ENCODE data around the gene GASK1A.
"Not testable (repeated sequence)": the region's sequence is repeated elsewhere in the genome, so short reads cannot be mapped to it uniquely, and the experiment has no call there.

Gene GASK1A

DNA sequence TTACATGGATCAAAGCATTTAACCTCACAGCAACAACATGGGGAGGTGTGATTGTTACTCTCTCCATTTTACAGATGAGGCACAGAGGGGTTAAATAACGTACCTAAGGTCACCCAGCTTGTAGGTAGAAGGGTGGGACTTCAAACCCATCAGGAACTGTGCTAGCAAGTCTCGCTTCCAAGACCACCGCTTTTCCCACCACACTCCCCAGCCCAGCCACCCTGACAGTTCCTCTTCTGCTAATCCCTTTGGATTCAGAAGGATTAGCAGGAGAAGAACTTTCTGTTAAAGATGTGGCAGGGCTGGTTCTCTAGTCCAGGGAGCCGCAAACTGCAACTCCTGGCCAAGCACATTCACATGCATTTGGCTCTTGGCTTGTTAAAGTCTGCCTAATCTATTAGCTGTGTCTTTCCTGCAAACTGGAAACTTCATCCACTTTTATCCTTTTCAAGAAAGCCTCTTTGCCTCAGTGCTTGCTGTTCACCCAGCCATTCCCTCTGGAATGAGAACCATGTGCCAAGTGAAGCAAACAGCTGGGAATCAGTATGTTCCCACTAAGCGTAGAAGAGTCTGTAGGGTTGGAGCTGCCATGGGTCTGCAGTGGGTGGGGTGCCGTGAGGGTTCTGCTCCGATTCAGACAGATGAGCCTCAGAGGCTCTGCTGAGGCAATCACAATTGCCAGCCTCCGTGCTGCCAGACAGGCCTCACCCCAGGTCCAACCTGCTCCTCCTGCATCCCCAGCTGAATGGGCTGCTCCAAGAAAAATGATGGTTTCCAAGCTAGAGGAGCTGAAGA is 82.2 kb downstream of the GASK1A start:
- no peak for DNase-seq (ENCODE audit: low read depth, low spot score)

DNA sequence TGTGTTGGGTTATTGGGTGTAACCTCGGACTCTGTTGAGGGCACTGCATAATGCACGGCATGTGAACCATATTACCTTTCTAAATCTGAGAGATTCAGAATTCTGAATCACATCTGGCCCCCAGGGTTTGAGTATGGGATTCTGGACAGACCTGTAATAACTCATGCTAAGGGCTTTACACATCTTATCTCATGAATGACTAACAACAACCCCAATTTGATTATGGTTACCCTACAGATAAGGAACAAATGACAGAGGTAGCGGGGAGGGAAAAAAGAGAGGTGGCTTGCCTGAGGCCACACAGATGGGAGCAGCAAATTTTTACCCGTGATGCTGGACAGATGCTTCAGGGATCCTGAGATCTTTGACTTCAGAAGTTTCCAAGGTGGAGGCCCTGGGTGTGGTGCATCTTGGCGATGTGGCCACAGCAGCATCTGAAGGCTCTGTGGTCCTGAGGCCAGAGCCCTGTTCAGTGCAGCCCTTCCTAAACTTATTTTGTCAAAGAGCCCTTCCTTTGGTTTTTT is 83.0 kb downstream of the GASK1A start:
- DNase-seq (ENCODE audit: low read depth, low spot score) = no peak

DNA sequence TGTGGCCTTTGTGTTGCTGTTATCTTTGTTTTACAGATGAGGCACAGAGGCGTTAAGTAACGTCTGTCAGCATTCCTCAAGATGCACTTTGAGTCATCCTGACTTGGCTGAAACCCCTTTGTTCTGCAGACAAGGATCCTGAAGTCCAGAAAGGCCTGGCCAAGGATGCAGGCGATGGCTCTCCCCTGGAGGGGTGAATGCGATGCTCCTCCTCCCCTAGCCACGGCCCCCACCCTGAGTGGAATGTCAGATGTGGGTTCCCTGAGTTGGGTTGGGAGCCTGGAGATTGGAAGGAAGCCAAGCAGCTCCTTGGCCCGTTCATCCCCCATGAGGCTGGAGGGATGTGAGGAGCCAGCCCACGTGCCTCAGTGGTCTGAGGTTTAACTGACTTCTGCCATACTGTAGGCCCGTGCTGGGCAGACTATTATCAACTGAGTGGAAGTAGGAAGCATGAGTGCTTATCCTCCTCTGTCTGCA is 83.5 kb downstream of the GASK1A start:
- no peak for DNase-seq (ENCODE audit: low read depth, low spot score)

DNA sequence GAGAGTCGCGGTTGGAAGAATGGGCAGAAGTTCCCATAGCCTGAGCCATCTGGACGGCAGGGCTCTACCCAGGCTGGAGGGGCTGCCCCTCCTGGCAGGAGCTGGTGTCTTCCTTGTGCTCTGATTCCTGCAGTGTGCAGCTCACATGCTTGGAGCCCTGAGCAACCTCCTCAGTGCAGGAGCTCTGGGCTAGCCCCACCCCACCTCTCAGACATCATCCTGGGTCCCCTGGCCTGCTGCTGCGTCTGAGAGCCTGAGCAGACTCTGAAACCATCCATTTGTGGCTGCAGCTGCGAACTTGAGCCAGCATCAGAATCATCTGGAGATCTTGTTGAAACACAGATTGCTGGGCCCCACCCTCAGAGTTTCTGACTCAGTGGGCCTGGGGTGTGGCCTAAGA is 84.0 kb downstream of the GASK1A start:
- DNase-seq (ENCODE audit: low read depth, low spot score) = no peak

DNA sequence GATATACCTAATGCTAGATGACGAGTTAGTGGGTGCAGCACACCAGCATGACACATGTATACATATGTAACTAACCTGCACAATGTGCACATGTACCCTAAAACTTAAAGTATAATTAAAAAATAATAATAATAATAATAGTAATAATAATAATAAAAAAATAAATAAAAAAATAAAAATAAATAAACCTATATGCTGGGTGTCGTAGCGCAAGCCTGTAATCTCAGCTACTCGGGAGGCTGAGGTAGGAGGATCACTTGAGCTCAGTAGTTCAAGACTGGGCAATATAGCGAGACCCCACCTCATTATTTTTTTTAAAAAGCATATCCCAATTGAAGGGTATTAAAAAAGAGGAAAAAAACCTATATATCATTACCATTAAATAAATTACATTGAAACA is 91.6 kb downstream of the GASK1A start:
- not testable (repeated sequence) for DNase-seq (ENCODE audit: low read depth, low spot score)

DNA sequence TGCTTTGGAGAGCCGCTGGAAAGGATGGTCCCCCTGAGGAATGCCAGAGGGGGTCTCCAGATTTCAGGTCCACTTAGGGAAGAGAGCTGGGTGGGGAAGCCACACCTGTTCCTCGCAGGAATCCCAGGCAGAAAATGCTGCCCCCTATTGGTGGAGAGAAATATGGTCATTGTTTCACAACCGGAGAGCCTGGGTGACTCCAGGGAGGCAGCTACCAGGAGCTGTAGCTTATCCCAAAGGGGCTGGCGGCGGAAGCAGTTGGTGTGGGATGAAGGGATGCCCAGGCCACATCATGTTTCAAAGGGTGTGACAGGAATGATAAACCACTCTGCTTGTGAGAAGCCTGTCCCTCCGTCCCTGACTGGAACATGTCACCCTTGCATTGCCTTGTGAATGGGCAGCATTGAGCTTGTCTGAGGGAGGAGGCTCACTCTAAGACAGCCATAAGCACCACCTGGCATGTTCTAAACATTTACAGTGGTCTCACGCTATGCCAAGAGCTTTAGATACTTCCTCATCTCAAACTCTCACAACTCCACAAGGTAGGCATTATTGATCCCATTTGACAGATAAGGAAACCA is 92.3 kb downstream of the GASK1A start:
- DNase-seq (ENCODE audit: low read depth, low spot score) = no peak

DNA sequence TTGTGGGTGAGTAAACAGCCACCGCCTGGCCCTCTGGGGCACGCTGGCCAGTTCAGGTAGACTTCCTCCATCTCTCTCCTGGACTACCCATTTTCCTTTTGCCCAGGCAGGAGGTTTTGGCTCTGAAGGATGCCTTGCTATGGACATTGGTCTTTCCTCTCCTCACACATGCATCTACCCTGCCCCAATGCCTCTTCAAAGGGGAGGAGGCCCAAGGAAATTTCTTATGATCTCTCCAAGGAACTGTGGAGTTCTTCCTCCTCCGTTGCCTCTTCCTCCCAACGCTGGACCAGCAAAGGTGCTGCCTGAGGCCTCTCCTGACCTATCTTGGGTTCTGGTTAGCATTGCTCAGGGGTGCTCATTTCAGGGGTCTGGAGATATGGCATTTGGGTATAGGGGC is 93.2 kb downstream of the GASK1A start:
- DNase-seq (ENCODE audit: low read depth, low spot score) = no peak

DNA sequence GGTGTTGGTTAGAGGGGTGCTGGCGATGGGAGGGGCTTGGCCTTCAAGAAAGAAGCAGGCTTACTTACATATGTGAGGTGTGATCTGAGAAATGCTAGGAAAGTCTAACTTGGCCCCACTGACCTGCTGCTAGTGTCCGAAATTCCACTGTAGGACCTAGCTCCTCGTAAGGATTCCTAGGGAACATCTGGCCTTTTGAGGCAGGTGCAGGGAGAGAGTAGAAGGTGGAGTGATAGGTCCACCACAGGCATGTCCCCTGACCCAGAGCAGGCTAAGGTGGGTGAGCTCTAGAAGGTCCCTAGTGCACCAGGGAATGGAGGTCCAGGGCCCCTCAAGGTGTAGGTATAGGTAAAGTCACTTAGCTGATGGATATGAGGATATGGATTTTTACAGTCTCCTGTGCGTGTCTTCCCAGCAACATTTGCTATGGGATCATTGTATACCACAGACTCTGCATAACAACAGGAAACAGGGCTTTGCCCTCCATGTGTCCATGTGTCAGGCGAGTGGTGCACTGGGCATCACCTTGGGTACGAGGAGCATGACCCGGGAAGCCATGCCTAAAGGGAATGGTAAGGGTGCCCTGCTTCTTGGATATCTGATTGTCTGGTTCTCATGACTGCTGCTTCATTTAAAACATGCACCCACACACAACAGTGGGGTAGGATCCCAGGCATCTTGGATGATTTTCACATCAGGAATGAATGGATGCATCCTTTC is 94.2 kb downstream of the GASK1A start:
- DNase-seq (ENCODE audit: low read depth, low spot score) = no peak

DNA sequence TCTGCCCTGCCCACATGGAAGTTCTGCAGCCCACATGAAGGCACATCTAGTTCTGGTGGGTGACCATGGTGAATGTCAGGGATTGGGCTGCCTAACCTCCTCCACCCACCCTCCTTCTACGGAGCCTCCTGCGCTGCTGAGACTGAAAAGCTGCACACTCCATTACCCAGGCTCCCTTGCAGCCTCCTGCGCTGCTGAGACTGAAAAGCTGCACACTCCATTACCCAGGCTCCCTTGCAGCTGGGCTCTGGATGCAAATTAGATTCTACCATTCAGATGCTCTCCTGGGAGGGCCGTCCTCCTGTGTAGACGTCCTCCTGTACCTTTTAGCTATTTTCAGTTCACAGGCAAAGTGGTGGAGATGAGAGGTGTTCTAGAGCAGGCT is 94.7 kb downstream of the GASK1A start:
- DNase-seq (ENCODE audit: low read depth, low spot score) = no peak

DNA sequence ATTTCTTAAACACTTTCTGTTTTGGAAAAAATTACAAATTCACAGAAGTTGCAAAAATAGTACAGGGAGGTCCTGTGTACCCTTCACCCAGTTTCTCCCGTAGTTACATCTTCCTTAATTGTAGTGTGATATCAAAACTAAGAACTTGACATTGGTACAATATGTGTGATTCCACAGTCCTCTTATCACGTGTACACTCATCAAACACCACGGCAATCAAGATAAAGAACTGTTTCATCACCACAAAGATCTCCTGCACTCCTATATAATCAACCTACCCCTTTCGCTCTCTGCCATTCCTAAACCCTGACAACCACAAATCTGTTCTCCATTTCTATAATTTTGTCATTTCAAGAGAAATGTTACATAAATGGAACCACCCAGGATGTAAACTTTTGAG is 95.4 kb downstream of the GASK1A start:
- DNase-seq (ENCODE audit: low read depth, low spot score) = no peak

DNA sequence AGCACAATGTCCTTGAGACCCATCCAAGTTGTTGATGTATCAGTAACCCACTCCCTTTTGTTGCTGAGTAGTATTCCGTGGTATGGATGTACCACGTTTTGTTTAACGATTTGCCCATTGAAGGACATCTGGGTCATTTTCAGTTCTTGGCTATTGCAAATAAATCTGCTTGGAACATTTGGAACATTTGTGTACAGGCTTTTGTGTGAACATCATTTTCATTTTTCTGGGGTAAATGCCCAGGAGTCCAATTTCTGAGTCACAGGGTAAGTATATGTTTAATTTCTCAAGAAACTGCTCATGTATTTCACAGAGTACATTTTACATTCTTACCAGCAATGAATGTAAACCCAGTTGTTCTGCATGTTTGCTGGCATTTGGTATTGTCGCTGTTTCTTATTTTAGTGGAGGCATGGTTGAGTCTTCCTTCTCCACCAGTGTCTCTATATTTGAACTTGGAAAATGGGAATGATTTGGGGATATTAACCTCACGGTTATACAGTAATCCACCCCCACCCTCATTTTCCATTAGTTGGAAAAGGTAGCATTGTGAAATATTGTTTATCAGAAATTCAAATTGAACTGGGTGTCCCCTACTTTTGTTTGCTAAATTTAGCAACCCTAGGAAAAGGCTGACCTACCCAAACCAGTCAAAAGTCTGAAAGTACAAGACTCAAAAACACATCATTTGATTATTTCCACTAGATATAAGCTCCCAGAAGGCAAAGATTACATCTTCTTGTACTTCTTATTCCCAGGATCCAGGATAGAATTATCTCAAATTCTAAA is 96.0 kb downstream of the GASK1A start:
- DNase-seq (ENCODE audit: low read depth, low spot score) = no peak

DNA sequence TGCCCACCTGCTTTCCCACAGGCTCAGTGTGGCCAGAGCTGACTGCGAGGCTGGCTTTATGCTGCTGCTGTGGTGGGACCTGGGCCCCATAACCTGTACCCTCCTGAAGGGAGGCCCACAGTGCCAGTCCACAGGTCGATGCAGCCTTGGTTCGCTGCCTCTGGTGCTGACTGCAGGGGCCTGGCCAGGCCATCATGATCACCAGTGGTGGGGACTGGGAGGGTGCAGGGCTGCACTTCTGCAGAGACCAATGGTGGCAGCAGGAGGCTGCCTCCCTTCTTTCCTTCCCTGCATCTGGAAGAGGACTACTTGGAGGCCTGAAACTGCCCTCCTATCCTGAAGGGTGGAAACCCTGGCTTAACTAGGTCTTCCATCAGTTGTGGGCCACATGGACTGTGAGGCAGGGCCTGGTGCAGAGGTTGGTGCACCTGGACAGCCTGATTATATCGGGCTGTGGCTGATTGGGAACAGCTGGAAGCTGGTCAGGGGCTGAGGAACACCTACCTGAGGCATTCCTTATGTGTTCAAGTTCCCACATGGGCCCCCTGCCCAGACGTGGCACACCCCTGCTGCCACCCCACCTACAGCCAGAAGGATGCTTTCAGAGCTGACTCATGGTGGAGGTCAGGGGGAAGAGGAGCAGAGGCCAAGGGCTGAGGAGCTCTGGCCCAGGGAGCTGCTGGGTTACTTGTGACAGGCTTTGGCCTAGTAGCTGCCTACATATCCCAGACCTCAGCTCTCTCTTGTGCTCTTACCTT is 97.0 kb downstream of the GASK1A start:
- no peak for DNase-seq (ENCODE audit: low read depth, low spot score)

DNA sequence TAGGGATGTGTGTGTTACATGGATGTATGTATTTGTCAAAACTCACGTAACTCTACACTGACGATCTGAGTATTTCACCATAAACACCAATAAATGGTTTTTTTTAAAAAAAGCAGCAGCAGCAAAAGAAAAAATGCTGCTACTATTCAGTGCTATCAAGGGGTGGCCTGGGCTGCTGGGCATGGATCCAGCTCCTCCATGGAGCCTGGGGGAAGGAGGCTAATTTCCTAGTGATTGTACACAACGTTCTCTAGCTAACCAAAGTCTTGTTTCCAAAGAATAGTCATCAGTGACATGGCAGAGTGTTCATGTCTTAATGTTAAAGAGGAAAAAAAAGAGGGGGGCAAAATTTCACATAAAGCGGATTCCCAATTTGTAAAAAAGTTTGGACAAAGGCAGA is 97.7 kb downstream of the GASK1A start:
- DNase-seq (ENCODE audit: low read depth, low spot score) = no peak

DNA sequence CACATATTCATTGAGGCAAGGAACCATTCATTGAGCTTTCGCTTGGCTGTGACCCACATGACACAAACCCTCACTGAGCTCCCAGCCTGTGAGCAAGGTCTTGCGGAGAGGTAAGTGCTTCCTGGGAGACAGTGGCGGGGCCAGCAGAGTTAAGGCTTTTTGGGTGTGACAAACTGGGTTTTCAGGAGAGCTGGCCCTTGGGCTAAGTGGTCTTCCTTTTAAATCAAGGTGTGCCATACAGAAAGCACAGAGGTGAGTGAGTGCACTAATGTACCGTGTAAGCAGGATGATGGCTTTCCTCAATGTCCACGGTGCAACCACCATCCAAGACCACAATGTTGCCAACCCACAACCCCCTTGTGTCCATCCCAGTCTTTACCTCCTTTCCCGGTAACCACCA is 98.2 kb downstream of the GASK1A start:
- no peak for DNase-seq (ENCODE audit: low read depth, low spot score)

DNA sequence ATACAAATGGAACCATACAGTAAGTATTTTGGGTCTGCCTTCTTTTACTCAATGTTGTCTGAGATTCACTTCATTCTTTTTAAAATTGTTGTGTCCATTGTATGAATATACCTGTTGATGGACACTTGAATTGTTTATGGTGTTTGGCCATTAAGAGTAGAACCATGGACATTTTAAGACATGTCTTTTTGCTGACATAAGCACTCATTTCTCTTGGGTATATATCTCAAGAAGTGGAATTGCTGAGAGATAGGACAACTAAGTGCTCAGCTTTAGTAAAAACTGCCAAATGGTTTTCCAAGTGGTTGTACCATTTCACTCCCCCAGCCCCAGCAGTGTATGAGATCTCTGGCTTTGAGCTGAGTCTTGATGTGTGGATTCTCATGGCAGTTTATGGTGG is 98.6 kb downstream of the GASK1A start:
- no peak for DNase-seq (ENCODE audit: low read depth, low spot score)

DNA sequence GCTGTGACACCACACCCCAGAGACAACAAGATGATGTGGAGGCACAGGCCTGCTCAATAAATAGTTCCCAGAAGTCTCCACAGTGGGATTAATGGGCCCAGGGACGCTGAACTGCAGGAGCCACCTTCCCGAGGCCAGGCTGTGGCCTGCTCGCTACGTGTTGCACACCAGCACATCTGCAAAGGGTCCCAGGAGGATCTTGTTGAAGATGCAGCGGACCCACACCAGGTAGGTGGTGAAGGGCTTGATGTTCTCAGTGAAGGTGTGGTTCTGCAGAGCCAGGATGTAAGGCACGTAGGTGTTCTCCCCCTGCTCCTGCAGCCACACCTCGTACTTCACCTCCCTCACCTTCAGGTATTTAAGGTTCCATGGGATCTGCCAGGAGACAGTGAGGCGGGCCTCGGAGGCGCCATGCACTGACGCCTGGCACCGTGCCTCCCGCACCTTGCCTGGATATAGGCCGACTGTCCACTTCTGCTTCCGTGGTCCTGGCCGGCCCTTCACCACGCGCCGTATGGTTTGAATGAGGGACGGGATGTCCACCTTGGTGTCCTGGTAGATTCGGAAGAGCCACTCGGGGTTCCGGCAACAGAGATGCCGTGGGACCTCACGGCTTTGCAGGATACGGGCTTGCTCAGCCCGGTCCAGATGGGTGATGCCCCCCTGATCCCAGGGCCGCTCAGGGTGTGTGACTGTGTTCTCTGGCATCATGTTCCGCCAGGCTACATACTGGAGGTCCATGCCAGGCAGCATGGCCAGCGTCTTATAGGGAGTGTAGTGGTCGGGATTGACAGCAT is 100.6 kb downstream of the GASK1A start:
- no peak for DNase-seq (ENCODE audit: low read depth, low spot score)

DNA sequence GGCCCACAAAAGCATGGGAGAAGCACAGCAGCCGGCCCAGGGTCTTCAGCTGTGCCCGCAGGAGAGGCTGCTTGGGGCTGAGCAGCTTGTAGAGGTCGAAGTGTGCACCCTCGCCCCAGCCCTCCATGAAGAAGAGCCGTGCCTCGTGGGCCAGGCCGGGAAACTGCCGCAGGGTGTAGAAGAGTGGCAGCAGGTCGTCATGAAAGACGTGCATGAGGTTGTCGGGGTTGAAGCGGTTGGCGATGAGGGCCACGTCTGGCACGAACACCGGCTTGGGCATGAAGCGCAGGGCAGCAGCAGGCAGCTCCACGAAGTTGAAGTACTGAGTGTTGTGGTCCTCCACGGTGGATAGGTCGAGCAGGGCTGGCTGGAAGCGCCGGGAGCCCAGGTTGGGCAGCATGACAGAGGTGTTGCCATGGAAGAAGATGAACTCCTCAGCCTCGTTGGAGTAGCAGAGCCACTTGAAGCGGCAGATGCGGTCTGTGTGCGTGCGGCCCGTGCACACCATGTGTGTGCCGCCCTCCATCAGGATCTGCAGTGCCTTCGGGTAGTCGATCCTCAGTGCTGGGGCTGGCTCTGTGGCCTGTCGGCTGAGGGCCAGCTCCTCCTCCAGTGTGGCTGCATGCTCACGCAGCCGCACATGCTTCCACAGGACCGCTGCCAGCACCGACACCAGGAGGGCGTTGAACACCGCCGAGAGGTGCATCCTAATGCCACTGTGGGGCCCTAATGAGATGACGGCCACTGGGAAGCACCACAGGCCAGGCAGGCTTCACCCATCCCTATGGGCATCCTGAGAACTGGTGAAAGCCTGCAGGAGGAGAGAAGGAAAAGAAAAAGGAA is 101.8 kb downstream of the GASK1A start:
- DNase-seq (ENCODE audit: low read depth, low spot score) = no peak

DNA sequence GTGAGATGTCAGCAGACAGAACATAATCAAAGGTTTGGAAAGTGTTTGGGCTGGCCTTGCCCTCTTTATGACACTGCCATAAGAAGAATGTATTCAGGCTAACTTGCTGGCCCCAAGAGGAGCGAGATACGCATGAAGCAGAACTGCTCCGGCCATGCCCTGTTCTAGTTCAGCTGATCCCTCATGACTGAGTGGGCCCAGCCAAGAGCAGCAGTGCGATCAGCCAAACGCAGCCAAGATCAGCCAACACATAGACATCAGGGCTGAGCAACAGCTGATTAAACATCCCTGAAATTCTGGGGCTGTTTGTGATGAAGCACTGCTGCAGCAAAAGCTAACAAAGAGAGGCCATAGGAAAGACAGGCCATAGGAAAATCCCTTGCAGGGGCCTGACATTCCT is 102.7 kb downstream of the GASK1A start:
- DNase-seq (ENCODE audit: low read depth, low spot score) = no peak

DNA sequence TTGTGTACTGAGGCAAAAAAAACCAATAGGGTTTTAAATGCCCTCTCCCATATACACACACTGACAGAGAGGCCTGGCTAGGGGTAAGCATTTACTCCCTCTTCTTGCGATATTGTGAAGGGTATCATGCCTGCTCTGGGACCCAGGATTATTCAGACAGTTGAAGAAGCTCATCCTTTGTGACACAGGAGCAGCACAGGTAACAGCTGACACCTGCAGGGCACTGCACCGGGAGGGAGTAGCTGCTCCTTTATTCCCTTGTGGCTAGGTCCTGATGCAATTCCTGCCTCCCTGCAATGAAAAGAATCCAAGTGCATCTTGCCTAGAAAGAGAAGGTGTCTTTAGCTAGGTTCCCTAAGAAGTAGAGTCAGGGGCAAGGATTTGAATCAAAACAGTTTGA is 103.3 kb downstream of the GASK1A start:
- DNase-seq (ENCODE audit: low read depth, low spot score) = no peak

All from activated naive CD8-positive, alpha-beta T cell treated with anti-CD3 and anti-CD28 coated beads, Interleukin-2, amount 50 U/mL, for 16 hours (primary cell).